GM21576 (cell line): ENCODE data around the gene RASL11B.

ENCODE experiments used
- ATAC-seq: cut with Tn5 transposase; IDR thresholded peaks from one replicate; pipeline ENCODE4 v1.9.1; 2021; ENCODE audit warnings: mild to moderate bottlenecking, moderate library complexity; ENCODE audit not compliant: unreplicated experiment

The RASL11B gene

DNA sequence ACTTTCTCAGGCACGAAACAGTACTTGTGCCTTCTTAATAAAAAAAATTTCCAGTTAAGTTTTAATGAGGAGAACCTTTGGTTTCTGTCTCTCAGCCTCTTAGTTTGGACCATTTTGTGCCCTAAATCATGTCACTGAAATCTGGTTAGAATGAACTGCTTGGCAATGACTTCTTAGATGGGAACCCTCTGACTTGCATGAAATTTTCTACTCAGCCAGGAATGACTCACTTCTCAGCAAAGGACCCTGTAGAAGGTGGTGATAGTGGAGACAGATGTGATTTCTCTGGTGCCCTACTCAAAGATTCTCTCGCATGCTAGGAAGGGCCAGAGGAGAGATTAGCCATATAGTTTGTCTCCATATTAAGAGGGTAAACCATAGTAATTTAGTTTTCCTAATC, 50.5 kb downstream of the RASL11B start:
- ATAC-seq: no peak

DNA sequence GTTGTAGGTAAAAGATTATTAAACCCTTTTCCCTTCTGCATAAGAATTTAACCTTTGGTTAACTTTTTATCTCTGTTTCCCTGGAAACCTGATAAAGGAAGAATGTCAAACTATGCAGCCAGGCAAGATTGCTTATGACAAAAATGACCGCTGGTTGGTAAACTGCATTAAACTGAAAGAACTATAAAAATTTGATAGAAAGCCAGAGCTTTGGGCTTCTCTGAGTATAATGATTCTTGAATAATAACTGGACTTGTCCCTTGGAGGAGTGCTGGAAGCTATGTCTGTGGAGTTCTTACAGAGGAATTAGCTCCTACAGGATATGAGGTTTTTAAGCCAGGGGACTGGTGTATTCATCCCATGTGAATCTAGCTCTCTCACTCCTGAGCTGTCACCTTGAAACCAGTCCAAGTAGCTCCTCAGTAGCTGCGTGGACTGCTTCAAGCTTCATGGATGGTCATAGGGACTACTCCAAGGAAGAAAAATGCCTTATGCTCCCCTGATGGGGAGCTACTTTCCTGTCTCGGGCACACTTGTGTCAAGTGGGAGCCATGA, 52.0 kb downstream of the RASL11B start:
- ATAC-seq: no peak

DNA sequence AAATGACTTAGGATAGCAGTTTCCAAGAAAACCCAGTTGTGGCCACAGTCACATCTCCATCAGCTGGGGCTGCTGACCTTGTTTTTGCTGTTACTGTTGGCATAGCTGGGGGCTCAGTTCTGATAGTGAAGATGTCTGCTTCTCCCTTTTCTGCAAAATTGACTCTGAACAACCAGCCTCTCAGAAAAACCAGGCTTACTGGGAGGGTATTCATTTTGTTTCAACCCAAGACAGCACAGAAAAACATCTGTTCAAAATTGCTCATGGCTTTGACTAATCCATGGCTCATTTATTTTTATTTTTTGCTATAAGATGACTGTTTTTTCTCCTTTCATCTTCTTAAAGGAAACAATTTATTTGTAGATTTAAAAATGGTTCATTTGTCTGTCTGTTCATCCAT, 53.1 kb downstream of the RASL11B start:
- ATAC-seq: no peak

DNA sequence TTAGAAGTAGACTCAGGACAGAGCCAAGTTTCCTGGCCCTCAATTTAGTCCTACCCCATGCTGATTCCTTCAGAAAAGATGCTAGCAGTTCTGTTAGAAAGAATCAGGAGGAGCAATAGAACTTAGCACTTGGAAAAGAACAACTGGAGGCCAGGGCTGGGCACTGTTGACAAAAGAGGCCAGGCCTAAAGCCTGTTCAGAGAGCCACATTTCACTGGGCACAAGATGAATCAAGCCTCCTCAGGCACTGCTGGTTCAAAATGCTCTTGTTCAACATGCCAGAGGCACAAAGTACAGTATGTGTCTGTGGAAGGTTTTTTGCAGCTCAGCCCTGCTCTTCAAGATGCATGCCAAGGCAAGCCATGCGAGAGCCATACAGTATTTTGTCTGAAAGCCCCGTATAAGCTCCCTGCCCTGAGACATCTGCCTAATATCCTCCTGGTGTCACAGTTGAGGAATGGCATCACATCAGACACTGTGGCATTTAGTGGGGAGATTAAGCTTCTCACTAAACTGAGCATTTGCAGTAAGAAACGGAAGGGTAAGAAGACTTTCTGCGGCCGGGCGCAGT, 53.7 kb downstream of the RASL11B start:
- no peak for ATAC-seq
